ENCODE results near the gene TRIML1. TPM values are rescaled to one million over a fixed set of nuclear protein-coding genes. Genes with fewer than 3 reads are reported as not detected.

TRIML1 gene
- total RNA-seq, 1 donor from 2014 or later: not detected

Other genes with a start within 250 kb of the TRIML1 start
- 0.15 TPM for gene ZFP42, start 143.7 kb upstream of the TRIML1 start, total RNA-seq
- not detected for gene TRIML2, start 29.8 kb upstream of the TRIML1 start, total RNA-seq